HG02970 (cell line): ENCODE measurements around the gene PGLYRP1.

ENCODE experiments used
- ATAC-seq: cut with Tn5 transposase; IDR thresholded peaks from one replicate; pipeline ENCODE4 v1.9.1; 2021; ENCODE audit warnings: mild to moderate bottlenecking, moderate library complexity, moderate number of reproducible peaks; ENCODE audit not compliant: unreplicated experiment, low FRiP score

Gene PGLYRP1

DNA sequence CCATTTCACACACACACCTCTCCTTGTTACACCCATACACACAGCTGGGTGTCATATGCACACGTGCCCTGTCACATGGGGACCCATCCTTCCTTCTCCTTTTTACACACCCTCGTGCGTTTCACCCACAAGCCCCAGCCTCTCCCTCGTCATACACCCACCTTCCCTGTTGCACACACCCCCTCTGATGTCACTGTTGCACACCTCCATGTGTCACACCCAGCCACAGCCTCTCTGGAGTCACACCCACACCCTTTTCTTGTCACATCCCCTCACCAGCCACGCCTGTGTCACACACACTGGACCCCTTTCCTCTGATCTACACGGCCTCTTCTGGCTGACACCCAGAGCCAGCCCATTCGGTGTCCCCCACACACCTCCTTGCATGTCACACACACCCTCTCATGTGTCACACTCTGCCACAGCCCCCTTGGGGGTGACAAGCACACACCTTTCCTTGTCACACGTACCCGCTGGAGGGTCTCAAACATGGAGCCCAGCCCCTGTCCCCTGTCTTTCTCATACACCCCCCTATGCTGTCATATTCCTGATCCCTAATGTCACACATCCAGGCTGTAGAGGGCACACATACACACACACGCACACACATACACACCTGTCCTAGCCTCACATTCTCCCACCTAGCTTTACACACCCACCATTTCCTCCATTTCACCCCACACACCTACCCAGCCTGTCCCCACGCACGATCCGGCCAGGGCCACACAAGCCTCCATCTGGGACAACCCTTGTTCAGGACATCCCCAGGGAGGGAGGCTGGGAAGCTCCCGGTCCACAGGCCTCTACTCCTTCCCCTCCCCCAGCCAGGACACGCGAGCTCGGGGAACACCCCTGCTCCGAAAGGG is 50.5 kb downstream of the PGLYRP1 start:
- ATAC-seq = no peak

DNA sequence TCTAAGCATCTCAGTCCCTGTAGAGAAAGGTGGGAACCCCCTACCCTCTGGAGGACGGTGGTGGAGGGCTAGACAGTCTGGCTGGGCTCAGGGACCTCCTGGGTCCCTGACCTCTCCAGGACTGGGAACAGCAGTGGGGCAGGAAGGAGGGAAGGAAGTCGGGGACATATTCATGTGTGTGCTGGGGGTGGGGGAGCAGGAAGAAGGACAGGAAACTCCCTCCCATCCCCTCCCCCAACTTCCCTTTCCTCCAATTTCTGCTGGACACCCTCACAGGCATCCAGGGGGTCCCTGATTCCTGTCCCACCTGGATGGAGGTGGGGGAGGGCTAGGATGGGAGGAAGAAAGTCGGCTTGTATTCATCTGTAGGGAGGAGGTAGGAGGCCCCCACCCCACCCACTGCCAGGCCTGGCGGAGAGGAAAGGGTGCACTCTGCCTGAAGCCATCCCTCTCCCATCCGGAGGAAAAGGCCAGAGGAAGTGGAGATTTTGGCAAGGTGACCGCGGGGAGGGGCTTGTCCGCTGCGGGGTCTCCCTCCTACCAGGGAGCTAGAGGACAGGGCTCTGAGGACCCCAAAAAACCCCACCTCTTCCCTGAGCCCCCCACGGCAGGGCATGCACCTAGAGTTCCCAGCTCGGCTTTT is 51.5 kb downstream of the PGLYRP1 start:
- ATAC-seq = no peak

DNA sequence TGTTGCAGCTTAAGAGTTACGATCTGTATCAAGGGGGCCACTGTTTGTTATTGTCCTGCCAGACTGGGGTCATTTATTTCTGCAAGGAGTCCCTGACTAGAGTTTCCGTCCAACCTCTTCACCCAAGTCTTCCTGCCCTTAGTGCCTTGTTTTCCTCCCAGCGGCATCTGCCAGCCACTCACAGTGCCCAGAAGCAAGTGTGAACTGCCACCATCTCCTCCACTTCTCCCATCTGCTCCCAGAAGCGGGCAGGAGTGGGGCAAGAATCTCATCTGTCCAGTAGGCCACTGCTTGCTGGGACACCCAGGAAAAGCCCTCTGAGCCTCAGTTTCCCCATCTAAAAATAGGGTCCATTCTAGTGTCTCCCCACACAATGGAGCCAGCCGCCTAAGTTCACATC is 53.2 kb downstream of the PGLYRP1 start:
- ATAC-seq = no peak
